PC-3 (cell line): ENCODE results near the gene TMEM184B. TPM values are rescaled to one million over a fixed set of nuclear protein-coding genes. Genes with fewer than 3 reads are reported as not detected.

Source experiments
- ATAC-seq: fragments of 200-7000 bp; cut with Tn5 transposase; 2 replicates; pipeline ENCODE4 v1.9.1; 2020; ENCODE audit warnings: mild to moderate bottlenecking, moderate library complexity
- BruUV-seq: library from RNA; stranded (reverse); fragments of 400-500 nt; replicated peaks from 2 replicates; lab custom pipeline; 2021; lab: Mats Ljungman, UMichigan
- CTCF ChIA-PET: fragments of 300-600 bp; sonication (Branson Sonifier 250); formaldehyde crosslinking; loops from one replicate; lab custom pipeline; 2022; ENCODE audit warnings: antibody characterized with exemption; lab: Charles Lee
- POLR2A ChIA-PET: fragments of 300-600 bp; sonication (Branson Sonifier 250); formaldehyde crosslinking; loops from one replicate; lab custom pipeline; 2022; ENCODE audit warnings: antibody characterized with exemption; ENCODE audit not compliant: unreplicated experiment; lab: Charles Lee
- DNase-seq: peaks from one replicate; pipeline ENCODE4 v3.0.0-alpha.2; 2015
- H2AFZ ChIP-seq: fragments of 300-600 bp; sonication (generic); 2 replicates; pipeline ENCODE4 v1.6.0; 2016; ENCODE audit warnings: antibody characterized with exemption, low read length
- H3F3A ChIP-seq: fragments of 300-600 bp; sonication (generic); one replicate; pipeline ENCODE4 v1.6.0; 2017; ENCODE audit warnings: antibody characterized with exemption, low read length, control low read depth, mild to moderate bottlenecking; ENCODE audit not compliant: unreplicated experiment
- H3K27ac ChIP-seq: fragments of 300-600 bp; sonication (generic); 2 replicates; pipeline ENCODE4 v1.5.1; 2016; ENCODE audit warnings: mild to moderate bottlenecking, low read length
- H3K27me3 ChIP-seq: fragments of 300-600 bp; sonication (generic); 2 replicates; pipeline ENCODE4 v1.6.1; 2016; ENCODE audit warnings: low read length, mixed read lengths
- H3K36me3 ChIP-seq: fragments of 300-600 bp; sonication (generic); 2 replicates; pipeline ENCODE4 v1.6.1; 2016; ENCODE audit warnings: low read depth, mixed run types, low read length, mixed read lengths
- H3K4me1 ChIP-seq: fragments of 300-600 bp; sonication (generic); 2 replicates; pipeline ENCODE4 v1.5.1; 2016; ENCODE audit warnings: low read length; ENCODE audit not compliant: insufficient read depth
- H3K4me2 ChIP-seq: fragments of 300-600 bp; sonication (generic); 2 replicates; pipeline ENCODE4 v1.6.0; 2016; ENCODE audit warnings: low read length
- H3K4me3 ChIP-seq: fragments of 300-600 bp; sonication (generic); 2 replicates; pipeline ENCODE4 v1.5.1; 2016; ENCODE audit warnings: mild to moderate bottlenecking, low read length, mixed read lengths
- H3K79me2 ChIP-seq: fragments of 300-600 bp; sonication (generic); 2 replicates; pipeline ENCODE4 v1.6.1; 2017; ENCODE audit warnings: low read length, mixed read lengths
- H3K9ac ChIP-seq: fragments of 300-600 bp; sonication (generic); 2 replicates; pipeline ENCODE4 v1.6.0; 2016; ENCODE audit warnings: mild to moderate bottlenecking, low read length
- H3K9me2 ChIP-seq: fragments of 300-600 bp; sonication (generic); replicated peaks from 2 replicates; pipeline ENCODE4 v1.6.1; 2016; ENCODE audit warnings: mixed run types, low read length, mixed read lengths
- H3K9me3 ChIP-seq: fragments of 300-600 bp; sonication (generic); 2 replicates; pipeline ENCODE4 v1.6.1; 2016; ENCODE audit warnings: low read length, mixed read lengths
- H4K20me1 ChIP-seq: fragments of 300-600 bp; sonication (generic); 2 replicates; pipeline ENCODE4 v1.6.1; 2016; ENCODE audit warnings: low read length, mixed read lengths
- EZH2 ChIP-seq: fragments of 300-600 bp; sonication (generic); IDR thresholded peaks from one replicate; pipeline ENCODE4 v1.6.1; 2017; ENCODE audit warnings: antibody characterized with exemption, mild to moderate bottlenecking, low read length; ENCODE audit not compliant: unreplicated experiment
- EZH2phosphoT487 ChIP-seq: fragments of 300-600 bp; sonication (generic); IDR thresholded peaks from 2 replicates; pipeline ENCODE4 v1.6.1; 2018; ENCODE audit warnings: mild to moderate bottlenecking, antibody characterized with exemption, low read length, borderline replicate concordance
- intact Hi-C: fragments of 100-400 bp; cut with micrococcal nuclease; formaldehyde crosslinking; loops from 2 replicates; pipeline ENCODE4 v1.9.0; 2023
- total RNA-seq: library from RNA; depleted of rRNA; stranded (reverse); fragments of >200 nt; gene quantifications from 2 replicates; pipeline ENCODE4 v1.2.3, GENCODE V29; 2014
- TF ChIP-seq, protein P1 (sequence below): fragments of 300-600 bp; sonication (generic); conservative IDR thresholded peaks from 2 replicates; pipeline ENCODE4 v1.5.1; 2017; ENCODE audit warnings: antibody characterized with exemption, low read depth, mild to moderate bottlenecking, low read length

Gene TMEM184B
- total RNA-seq, 1 experiment from 2014 or later = 37.5 TPM

GRCh38 chr22:38233427-38233826, 39.4 kb downstream of the TMEM184B start:
- Histone ChIP-seq H3K4me1 (peaks cover 44% of the 10 kb centered on the region), H3K27ac (no peak overlapping the region), H3K36me3 (peaks cover 7% of the 10 kb centered on the region; the same call in 1 of the 2 replicates), H3K79me2 (peaks cover 24% of the 10 kb centered on the region), H3K4me2 (no peak overlapping the region), H3K4me3 (no peak overlapping the region), H4K20me1 (no peaks in the 10 kb centered on the region), H3K27me3 (no peaks in the 10 kb centered on the region), H3K9me3 (no peaks in the 10 kb centered on the region), H3K9me2 (no peaks in the 10 kb centered on the region), H2AFZ (no peak overlapping the region), H3F3A (no peaks in the 10 kb centered on the region), H3K9ac (no peak overlapping the region)
- ATAC-seq (no peak), DNase-seq (no peak)
- BruUV-seq = no TSS peak
- TF ChIP-seq EZH2phosphoT487 (no peak), EZH2 (no peak)
- TF ChIP-seq, protein P1, sequence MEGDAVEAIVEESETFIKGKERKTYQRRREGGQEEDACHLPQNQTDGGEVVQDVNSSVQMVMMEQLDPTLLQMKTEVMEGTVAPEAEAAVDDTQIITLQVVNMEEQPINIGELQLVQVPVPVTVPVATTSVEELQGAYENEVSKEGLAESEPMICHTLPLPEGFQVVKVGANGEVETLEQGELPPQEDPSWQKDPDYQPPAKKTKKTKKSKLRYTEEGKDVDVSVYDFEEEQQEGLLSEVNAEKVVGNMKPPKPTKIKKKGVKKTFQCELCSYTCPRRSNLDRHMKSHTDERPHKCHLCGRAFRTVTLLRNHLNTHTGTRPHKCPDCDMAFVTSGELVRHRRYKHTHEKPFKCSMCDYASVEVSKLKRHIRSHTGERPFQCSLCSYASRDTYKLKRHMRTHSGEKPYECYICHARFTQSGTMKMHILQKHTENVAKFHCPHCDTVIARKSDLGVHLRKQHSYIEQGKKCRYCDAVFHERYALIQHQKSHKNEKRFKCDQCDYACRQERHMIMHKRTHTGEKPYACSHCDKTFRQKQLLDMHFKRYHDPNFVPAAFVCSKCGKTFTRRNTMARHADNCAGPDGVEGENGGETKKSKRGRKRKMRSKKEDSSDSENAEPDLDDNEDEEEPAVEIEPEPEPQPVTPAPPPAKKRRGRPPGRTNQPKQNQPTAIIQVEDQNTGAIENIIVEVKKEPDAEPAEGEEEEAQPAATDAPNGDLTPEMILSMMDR = no peak
- POLR2A ChIA-PET = no interaction called here
- intact Hi-C loops = no loop called here
- CTCF ChIA-PET = no interaction called here

- Histone ChIP-seq H3K27me3 (no peaks in the 10 kb centered on the region), H4K20me1 (no peaks in the 10 kb centered on the region), H3K79me2 (0 out of 2 replicates have a peak, but pooled peaks cover 13% of the 10 kb centered on the region), H3K9ac (no peak overlapping the region), H3K36me3 (peaks cover 15% of the 10 kb centered on the region), H3K9me3 (no peaks in the 10 kb centered on the region), H3K9me2 (no peaks in the 10 kb centered on the region), H3K27ac (no peak overlapping the region), H3K4me1 (peaks cover 40% of the 10 kb centered on the region), H3K4me3 (no peak overlapping the region), H2AFZ (no peak overlapping the region), H3F3A (no peaks in the 10 kb centered on the region), H3K4me2 (no peak overlapping the region)
- no peak for ATAC-seq
- TF ChIP-seq EZH2phosphoT487 (no peak), EZH2 (no peak)
- TF ChIP-seq, protein P1 = no peak
- intact Hi-C loops = no loop called here
- no peak for DNase-seq
- ChIA-PET CTCF (no interaction called here), POLR2A (no interaction called here)
- no TSS peak for BruUV-seq
Measured at GRCh38 chr22:38232196-38232595, 40.6 kb downstream of the TMEM184B start.

GRCh38 chr22:38230916-38231315, 41.9 kb downstream of the TMEM184B start:
- Histone ChIP-seq H3F3A (no peaks in the 10 kb centered on the region), H3K79me2 (0 out of 2 replicates have a peak, but pooled peaks cover 5% of the 10 kb centered on the region), H3K9me3 (no peaks in the 10 kb centered on the region), H3K4me2 (no peak overlapping the region), H3K9ac (no peak overlapping the region), H2AFZ (no peak overlapping the region), H4K20me1 (no peaks in the 10 kb centered on the region), H3K36me3 (peaks cover 16% of the 10 kb centered on the region), H3K27ac (no peak overlapping the region), H3K27me3 (no peaks in the 10 kb centered on the region), H3K9me2 (no peaks in the 10 kb centered on the region), H3K4me1 (peaks cover 27% of the 10 kb centered on the region), H3K4me3 (no peak overlapping the region)
- ATAC-seq = no peak
- POLR2A ChIA-PET = no interaction called here
- BruUV-seq = no TSS peak
- no peak for DNase-seq
- CTCF ChIA-PET = no interaction called here
- TF ChIP-seq EZH2phosphoT487 (no peak), EZH2 (no peak)
- TF ChIP-seq, protein P1 = no peak
- intact Hi-C loops = no loop called here
